ENCODE data around the gene NFATC1. TPM values are rescaled to one million over a fixed set of nuclear protein-coding genes. Genes with fewer than 3 reads are reported as not detected.

NFATC1 gene
- total RNA-seq, 2 donors from 2014 or later, result 27.6 to 40.8 TPM

DNA sequence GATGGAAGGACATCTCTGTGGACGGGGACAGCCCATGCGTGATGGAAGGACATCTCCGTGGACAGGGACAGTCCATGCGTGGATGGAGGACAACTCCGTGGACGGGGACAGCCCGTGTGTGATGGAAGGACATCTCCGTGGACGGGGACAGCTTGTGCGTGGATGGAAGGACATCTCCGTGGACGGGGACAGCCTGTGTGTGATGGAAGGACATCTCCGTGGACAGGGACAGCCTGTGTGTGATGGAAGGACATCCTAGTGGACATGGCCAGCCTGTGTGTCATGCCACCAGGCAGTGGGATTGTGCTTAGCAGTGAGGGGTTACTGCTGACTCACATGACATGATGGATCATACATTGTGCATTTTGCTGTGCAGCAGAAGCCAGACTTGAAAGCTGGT is 30.0 kb upstream of the NFATC1 start:
- Histone ChIP-seq H3K27me3 (replicated peaks; ENCODE audit: insufficient read depth) (no peaks in the 10 kb centered on the region), H3K4me1 (ENCODE audit: control insufficient read depth in 1 of 2, low read depth in 2 of 2) (no peaks in the 10 kb centered on the region), H3K9me3 (no peaks in the 10 kb centered on the region), H3K36me3 (peaks cover 26% of the 10 kb centered on the region), H3K4me3 (no peak overlapping the region), H3K27ac (no peak overlapping the region)
- ATAC-seq (ENCODE audit: insufficient number of reproducible peaks, low FRiP score, low read depth) (no peak), DNase-seq (ENCODE audit: low spot score) (no peak)
- TF ChIP-seq, protein P1, sequence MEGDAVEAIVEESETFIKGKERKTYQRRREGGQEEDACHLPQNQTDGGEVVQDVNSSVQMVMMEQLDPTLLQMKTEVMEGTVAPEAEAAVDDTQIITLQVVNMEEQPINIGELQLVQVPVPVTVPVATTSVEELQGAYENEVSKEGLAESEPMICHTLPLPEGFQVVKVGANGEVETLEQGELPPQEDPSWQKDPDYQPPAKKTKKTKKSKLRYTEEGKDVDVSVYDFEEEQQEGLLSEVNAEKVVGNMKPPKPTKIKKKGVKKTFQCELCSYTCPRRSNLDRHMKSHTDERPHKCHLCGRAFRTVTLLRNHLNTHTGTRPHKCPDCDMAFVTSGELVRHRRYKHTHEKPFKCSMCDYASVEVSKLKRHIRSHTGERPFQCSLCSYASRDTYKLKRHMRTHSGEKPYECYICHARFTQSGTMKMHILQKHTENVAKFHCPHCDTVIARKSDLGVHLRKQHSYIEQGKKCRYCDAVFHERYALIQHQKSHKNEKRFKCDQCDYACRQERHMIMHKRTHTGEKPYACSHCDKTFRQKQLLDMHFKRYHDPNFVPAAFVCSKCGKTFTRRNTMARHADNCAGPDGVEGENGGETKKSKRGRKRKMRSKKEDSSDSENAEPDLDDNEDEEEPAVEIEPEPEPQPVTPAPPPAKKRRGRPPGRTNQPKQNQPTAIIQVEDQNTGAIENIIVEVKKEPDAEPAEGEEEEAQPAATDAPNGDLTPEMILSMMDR (IDR thresholded peaks at IDR 0.05), result no peak

- H3K27ac ChIP-seq, result no peak overlapping the region
- H3K36me3 ChIP-seq, result peaks cover 25% of the 10 kb centered on the region
- DNase-seq (ENCODE audit: low spot score), result no peak
These were observed 29.3 kb upstream of the NFATC1 start for GRCh38 chr18:79366177-79367094.

GRCh38 chr18:79367480-79367879 is 28.2 kb upstream of the NFATC1 start:
- H3K9me3 ChIP-seq, result no peaks in the 10 kb centered on the region
- ATAC-seq (ENCODE audit: insufficient number of reproducible peaks, low FRiP score, low read depth), result no peak
- H3K36me3 ChIP-seq, result peaks cover 18% of the 10 kb centered on the region
- H3K27me3 ChIP-seq (replicated peaks; ENCODE audit: insufficient read depth), result no peaks in the 10 kb centered on the region
- H3K4me3 ChIP-seq, result no peak overlapping the region
- no peak for DNase-seq (ENCODE audit: low spot score)
- TF ChIP-seq, protein P1 (IDR thresholded peaks at IDR 0.05), result no peak
- no peaks in the 10 kb centered on the region for H3K4me1 ChIP-seq (ENCODE audit: control insufficient read depth in 1 of 2, low read depth in 2 of 2)
- no peak overlapping the region for H3K27ac ChIP-seq

More at GRCh38 chr18:79366177-79367094, 29.3 kb upstream of the NFATC1 start:
- Histone ChIP-seq H3K27me3 (replicated peaks; ENCODE audit: insufficient read depth) (no peaks in the 10 kb centered on the region), H3K4me3 (no peak overlapping the region), H3K4me1 (ENCODE audit: control insufficient read depth in 1 of 2, low read depth in 2 of 2) (no peaks in the 10 kb centered on the region), H3K9me3 (no peaks in the 10 kb centered on the region)
- TF ChIP-seq, protein P1 (IDR thresholded peaks at IDR 0.05), result no peak
- ATAC-seq (ENCODE audit: insufficient number of reproducible peaks, low FRiP score, low read depth), result no peak

DNA sequence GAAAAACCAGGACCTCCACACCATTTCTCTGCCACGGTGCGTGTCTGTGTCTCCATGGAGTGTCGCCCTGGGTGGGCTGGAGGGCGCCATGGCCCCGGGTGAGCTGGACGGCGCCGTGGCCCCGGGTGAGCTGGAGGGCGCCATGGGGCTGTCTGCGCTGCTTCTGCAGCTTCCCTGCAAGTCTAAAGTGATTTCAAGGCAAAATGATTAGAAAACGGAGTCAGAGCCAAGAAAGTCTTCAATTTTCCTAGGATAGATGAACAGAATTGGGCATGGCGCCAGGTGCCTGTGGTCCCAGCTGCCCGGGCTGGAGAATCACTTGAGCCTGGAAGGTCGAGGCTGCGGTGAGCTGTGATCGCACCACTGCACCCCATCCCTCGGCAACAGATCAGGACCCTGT is 27.7 kb upstream of the NFATC1 start:
- no peak overlapping the region for H3K4me3 ChIP-seq
- peaks cover 18% of the 10 kb centered on the region for H3K36me3 ChIP-seq
- DNase-seq (ENCODE audit: low spot score), result no peak
- ATAC-seq (ENCODE audit: insufficient number of reproducible peaks, low FRiP score, low read depth), result no peak
- TF ChIP-seq, protein P1 (IDR thresholded peaks at IDR 0.05), result no peak
- H3K27ac ChIP-seq, result no peak overlapping the region
- H3K4me1 ChIP-seq (ENCODE audit: control insufficient read depth in 1 of 2, low read depth in 2 of 2), result no peaks in the 10 kb centered on the region
- no peaks in the 10 kb centered on the region for H3K9me3 ChIP-seq
- H3K27me3 ChIP-seq (replicated peaks; ENCODE audit: insufficient read depth), result no peaks in the 10 kb centered on the region

GRCh38 chr18:79368681-79369080 is 27.0 kb upstream of the NFATC1 start:
- TF ChIP-seq, protein P1 (IDR thresholded peaks at IDR 0.05), result no peak
- no peak for DNase-seq (ENCODE audit: low spot score)
- no peaks in the 10 kb centered on the region for H3K4me1 ChIP-seq (ENCODE audit: control insufficient read depth in 1 of 2, low read depth in 2 of 2)
- H3K27me3 ChIP-seq (replicated peaks; ENCODE audit: insufficient read depth), result no peaks in the 10 kb centered on the region
- H3K4me3 ChIP-seq, result no peak overlapping the region
- no peak overlapping the region for H3K27ac ChIP-seq
- ATAC-seq (ENCODE audit: insufficient number of reproducible peaks, low FRiP score, low read depth), result no peak
- H3K36me3 ChIP-seq, result peaks cover 12% of the 10 kb centered on the region
- no peaks in the 10 kb centered on the region for H3K9me3 ChIP-seq
